Prostate gland (tissue), 2 donors: ENCODE measurements around the gene CD48. TPM values are rescaled to one million over a fixed set of nuclear protein-coding genes. Genes with fewer than 3 reads are reported as not detected.

Source experiments
- DNase-seq: peaks from one replicate; pipeline ENCODE4 v3.0.0-alpha.2; 2019; ENCODE audit warnings: low spot score
- H3K27ac ChIP-seq, 2 donors: fragments of 200-600 bp; sonication (generic); 2 replicates each; pipeline ENCODE4 v1.5.1; 2017 to 2019
- H3K27me3 ChIP-seq: fragments of 200-600 bp; sonication (generic); replicated peaks from 2 replicates; pipeline ENCODE4 v1.5.1; 2019; ENCODE audit not compliant: insufficient read depth
- H3K36me3 ChIP-seq, 2 donors: fragments of 200-600 bp; sonication (generic); 1 replicate in 1 of 2; 2 replicates in 1 of 2; pipeline versions ENCODE4 v1.5.1 to v1.8.1; 2017 to 2019
- H3K4me1 ChIP-seq: fragments of 200-600 bp; sonication (generic); replicated peaks from 2 replicates; pipeline ENCODE4 v1.5.1; 2019
- H3K4me3 ChIP-seq, 2 donors: fragments of 200-600 bp; sonication (generic); 2 replicates each; pipeline ENCODE4 v1.5.1; 2017 to 2019
- H3K9me3 ChIP-seq: fragments of 200-600 bp; sonication (generic); 2 replicates; pipeline ENCODE4 v1.5.1; 2017
- POLR2A ChIP-seq: fragments of 450-650 bp; IDR thresholded peaks from one replicate; pipeline ENCODE4 v1.6.1; 2016; ENCODE audit warnings: antibody characterized with exemption, mild to moderate bottlenecking
- POLR2AphosphoS5 ChIP-seq: sonication (generic); formaldehyde crosslinking; IDR thresholded peaks from one replicate; pipeline ENCODE4 v1.6.1; 2017; ENCODE audit warnings: antibody characterized with exemption
- WGBS: methylation state at CpG from one replicate; pipeline ENCODE4 v1.1.5; 2018; 5-methylcytosine and 5-hydroxymethylcytosine counted together
- intact Hi-C: fragments of 100-400 bp; cut with DNase I; formaldehyde crosslinking; loops from one replicate; pipeline ENCODE4 v1.14.2; 2022
- total RNA-seq, 2 donors: library from RNA; depleted of rRNA; stranded (reverse); fragments of >200 nt; gene quantifications; one replicate each; pipeline ENCODE4 v1.1.0, GENCODE V29; 2016
- TF ChIP-seq, protein P1 (sequence below), 4 experiments: fragments of 200-600 bp in 2 of 4; fragments of 450-650 bp in 2 of 4; sonication (generic) in 2 of 4; IDR thresholded peaks; 1 replicate in 3 of 4; 2 replicates in 1 of 4; pipeline ENCODE4 v1.5.1; 2016 to 2019; ENCODE audit warnings: antibody characterized with exemption in 4 of 4, mild to moderate bottlenecking in 2 of 4, moderate library complexity in 2 of 4

The CD48 gene
- total RNA-seq, 2 donors from 2014 or later, result 3.0 to 4.7 TPM

DNA sequence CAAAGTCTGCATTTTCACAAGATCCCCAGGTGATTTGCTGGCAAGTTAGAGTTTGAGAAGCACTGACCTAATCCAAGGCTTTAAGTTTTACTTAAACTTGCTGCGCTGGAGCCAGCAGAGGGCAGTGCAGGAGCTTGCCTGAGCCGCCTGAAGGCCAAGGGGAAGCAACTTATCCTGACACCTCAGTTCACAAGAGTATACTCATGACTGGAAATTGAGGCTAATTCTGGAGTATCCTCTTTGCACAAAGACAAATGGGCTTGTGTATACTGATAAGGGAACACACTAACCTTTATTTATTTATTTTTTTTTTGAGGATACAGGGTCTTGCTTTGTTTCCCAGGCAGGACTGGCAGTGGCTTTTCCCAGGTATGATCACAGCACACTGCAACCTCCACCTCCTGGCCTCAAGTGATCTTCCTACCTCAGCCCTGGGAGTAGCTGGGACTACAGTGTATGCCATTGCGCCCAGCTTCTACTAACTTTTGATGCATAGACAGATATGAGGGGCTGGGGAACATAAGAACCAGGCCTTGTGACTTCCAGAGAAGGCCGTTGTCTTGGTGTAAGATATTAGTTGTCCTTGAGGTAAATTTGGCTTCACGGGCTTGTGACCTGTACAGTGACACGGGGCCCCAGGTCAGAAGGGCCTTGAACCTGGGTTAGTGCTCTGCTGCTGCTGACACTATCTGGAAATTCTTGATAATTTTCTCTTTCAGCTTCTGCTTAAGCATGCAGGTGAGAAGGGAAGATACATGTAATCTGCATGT lies 35.8 kb downstream of the CD48 start:
- Histone ChIP-seq H3K9me3 (no peaks in the 10 kb centered on the region), H3K4me3 (no peak overlapping the region)
- intact Hi-C loops, result no loop called here

DNA sequence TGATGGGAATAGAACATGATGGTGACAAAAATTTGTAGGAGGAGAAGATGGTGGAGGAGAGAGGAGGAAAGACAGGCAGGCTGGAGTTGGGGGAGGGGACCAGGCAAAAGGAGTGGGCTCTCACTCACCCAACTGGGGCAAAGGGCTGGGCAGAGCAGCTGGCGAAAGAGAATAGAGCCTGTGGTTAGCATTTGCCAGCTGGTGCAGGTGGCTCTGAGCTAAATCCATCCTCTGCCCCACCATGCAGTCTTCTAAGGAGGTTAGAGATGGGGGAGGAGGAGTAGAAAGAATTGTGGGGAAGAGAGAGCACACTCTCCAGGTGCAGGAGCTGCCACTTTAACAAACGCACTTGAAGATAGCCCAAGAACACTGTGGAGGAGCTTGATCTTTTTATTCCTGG lies 37.2 kb downstream of the CD48 start:
- TF ChIP-seq, protein P1, sequence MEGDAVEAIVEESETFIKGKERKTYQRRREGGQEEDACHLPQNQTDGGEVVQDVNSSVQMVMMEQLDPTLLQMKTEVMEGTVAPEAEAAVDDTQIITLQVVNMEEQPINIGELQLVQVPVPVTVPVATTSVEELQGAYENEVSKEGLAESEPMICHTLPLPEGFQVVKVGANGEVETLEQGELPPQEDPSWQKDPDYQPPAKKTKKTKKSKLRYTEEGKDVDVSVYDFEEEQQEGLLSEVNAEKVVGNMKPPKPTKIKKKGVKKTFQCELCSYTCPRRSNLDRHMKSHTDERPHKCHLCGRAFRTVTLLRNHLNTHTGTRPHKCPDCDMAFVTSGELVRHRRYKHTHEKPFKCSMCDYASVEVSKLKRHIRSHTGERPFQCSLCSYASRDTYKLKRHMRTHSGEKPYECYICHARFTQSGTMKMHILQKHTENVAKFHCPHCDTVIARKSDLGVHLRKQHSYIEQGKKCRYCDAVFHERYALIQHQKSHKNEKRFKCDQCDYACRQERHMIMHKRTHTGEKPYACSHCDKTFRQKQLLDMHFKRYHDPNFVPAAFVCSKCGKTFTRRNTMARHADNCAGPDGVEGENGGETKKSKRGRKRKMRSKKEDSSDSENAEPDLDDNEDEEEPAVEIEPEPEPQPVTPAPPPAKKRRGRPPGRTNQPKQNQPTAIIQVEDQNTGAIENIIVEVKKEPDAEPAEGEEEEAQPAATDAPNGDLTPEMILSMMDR (IDR thresholded peaks at IDR 0.05), result no peak
- no peaks in the 10 kb centered on the region for H3K4me1 ChIP-seq
- H3K27me3 ChIP-seq, result no peaks in the 10 kb centered on the region
- H3K9me3 ChIP-seq, result no peaks in the 10 kb centered on the region
- DNase-seq, result no peak
- no peaks in the 10 kb centered on the region for H3K36me3 ChIP-seq
- intact Hi-C loops, result no loop called here
- H3K27ac ChIP-seq, result no peak overlapping the region
- 62% methylated on average over 2 of the region's 2 CpGs for WGBS
- H3K4me3 ChIP-seq, result no peak overlapping the region

More for the DNA sequence above, 35.8 kb downstream of the CD48 start:
- Histone ChIP-seq H3K27ac (no peak overlapping the region), H3K36me3 (no peaks in the 10 kb centered on the region), H3K4me1 (no peaks in the 10 kb centered on the region), H3K27me3 (no peaks in the 10 kb centered on the region)
- TF ChIP-seq POLR2A (no peak), POLR2AphosphoS5 (no peak)
- TF ChIP-seq, protein P1 (IDR thresholded peaks at IDR 0.05), result peak in 3 of 4 experiments; percentile 40 to 66 (median 56)
- peak; percentile 38 for DNase-seq
- 62% methylated on average over 6 of the region's 6 CpGs for WGBS

DNA sequence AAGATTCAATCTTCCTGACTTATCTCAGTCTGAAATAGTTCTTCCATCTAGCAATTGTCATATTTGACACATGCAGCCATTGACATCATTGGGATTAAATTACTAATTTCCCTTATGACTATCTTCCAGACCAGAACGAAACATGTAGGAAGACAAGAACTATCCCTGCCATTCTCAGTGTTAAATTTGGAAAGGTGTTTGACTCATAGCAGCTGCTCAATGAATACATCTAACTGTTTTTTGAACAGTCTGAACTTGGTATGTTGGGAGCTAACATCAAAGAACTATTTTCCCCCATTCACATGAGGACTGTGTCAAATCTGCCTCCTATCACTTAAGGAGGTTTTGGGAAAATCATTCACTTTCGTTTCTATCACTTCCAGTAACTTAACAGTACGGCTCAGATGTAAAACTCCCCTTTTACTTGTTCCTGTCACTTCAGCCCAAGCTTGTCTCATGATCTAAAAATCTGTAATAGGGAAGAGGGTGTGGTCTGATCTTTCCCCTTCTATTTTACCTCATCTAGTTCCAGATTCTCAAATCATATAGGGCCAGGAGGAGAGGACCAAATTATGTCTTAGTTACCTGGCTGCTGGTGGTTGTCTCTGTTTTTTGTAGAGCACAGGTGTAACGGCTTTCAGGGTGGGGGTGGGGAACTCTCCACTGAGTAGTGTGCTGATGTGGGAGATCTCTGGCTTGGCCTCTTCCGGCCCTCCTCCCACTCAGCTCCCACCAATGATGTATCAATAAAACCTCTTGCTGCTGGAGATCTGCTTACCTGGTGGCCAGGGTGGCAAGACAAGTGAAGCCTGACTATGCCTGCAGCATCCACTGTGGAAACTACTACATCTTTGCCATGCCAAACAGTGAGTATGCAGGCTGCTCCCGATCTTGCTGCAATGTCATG lies 38.6 kb downstream of the CD48 start:
- Histone ChIP-seq H3K9me3 (no peaks in the 10 kb centered on the region), H3K27me3 (no peaks in the 10 kb centered on the region), H3K4me3 (no peak overlapping the region), H3K27ac (no peak overlapping the region), H3K36me3 (no peaks in the 10 kb centered on the region), H3K4me1 (no peaks in the 10 kb centered on the region)
- DNase-seq, result no peak
- whole genome bisulfite sequencing, result 67% methylated on average over 6 of the region's 6 CpGs
- intact Hi-C loops, result no loop called here
- no peak for TF ChIP-seq POLR2A
- TF ChIP-seq, protein P1 (IDR thresholded peaks at IDR 0.05), result no peak

DNA sequence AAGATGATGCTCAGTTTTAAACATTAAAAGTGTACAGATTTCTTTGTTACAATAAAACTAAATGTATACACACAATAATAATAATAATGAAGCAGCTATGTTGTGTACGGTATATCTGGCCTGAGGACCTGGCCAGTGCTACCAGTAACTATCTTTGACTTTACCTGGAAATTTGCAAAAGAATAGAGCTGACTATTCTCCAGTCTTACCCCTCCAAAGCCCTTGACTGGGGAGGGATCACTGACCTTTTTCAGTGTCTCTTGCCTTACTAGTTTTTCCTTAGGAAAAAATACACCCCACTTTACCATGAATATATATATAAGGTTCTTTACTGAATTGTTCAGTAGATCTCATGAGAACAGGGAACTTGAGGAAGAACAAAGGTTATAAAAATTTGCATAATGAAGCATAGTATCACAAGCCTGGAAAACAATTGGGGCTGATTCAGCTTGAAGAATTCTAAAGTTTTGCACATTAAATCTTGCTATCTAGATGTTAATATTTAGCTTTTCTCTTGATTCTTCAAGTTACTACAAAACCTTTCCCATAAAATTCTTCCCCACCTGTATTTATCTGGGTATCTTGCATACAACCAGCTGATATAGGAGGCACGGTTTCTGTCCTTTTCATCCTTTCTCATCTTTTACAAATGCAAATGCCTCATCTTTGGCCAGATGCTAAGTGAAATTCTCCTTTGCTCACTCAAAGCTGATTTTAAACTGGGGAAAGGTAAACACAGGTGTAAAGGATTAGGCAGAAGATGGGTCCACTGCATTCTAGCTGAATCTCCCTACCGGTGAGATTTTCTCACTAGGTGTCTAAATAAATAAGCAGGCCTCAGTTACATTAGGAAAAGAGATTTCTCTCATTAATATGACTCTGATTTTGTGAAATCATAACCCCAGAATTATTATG lies 39.8 kb downstream of the CD48 start:
- Histone ChIP-seq H3K36me3 (no peaks in the 10 kb centered on the region), H3K4me1 (no peaks in the 10 kb centered on the region), H3K27me3 (no peaks in the 10 kb centered on the region), H3K27ac (no peak overlapping the region), H3K4me3 (no peak overlapping the region), H3K9me3 (no peaks in the 10 kb centered on the region)
- 45% methylated on average over 3 of the region's 3 CpGs for WGBS
- DNase-seq, result no peak
- no peak for TF ChIP-seq POLR2AphosphoS5
- no peak for TF ChIP-seq POLR2A
- TF ChIP-seq, protein P1 (IDR thresholded peaks at IDR 0.05), result no peak
- intact Hi-C loops, result no loop called here
